Stimulated activated CD8-positive, alpha-beta memory T cell treated with anti-CD3 and anti-CD28 coated beads, Interleukin-4, amount 100 ng/mL, for 1 hour (primary cell): ENCODE results near the gene MYO15A.

Source experiments
- DNase-seq, 2 donors: peaks; one replicate each; pipeline ENCODE4 v3.0.0-alpha.2; 2020; ENCODE audit warnings: low read depth in 2 of 2, low spot score in 1 of 2

Gene MYO15A

GRCh38 chr17:18108401-18109312 lies at the start of gene MYO15A:
Gene MYO15A, plus strand, starts transcription at chr17:18108756. Its CDS starts 10,045 bp downstream, at chr17:18118801.
- no peak for DNase-seq

DNA sequence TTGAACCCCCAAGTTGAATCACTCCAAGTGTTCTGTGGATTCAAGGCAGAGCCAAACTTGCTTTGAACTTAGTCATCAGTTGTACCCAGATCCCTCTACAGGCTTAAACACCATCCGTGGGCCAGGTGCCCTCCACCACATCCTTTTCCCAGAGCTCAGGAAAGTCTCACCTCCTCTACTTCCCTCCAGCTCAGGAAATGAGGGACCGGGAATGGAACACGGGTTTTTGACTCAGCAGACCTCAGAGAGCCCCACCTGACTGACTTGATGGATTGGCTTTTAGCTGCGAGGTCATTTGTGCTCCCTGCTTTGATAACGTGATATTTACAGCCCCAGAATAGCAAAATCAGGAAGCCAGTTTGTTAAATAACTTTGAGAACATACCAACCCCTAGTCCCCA lies 49.3 kb upstream of the MYO15A start:
- no peak for DNase-seq

- DNase-seq, result no peak
Observed at GRCh38 chr17:18064053-18064452, 44.5 kb upstream of the MYO15A start.

DNA sequence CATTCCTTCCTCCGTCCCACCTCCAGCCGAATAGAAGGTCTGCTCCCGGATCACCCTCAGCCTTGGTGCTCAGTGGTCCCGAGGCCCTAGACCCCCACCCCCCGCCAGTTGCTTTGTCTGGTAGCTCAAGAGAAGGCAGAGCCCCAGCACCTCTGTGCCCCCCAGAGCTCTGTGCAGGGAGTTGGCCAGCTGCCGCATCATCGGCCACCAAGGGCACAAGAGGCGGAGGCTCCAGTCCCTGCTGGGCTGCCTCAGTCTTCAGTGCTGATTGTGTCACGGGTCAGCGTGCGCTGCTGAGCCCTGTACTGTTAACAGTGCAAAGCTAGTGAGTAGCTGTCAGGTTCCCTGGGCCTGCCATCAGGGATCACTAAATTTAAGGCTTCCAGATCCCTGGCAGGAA lies 43.0 kb upstream of the MYO15A start:
- no peak for DNase-seq

GRCh38 chr17:18066866-18067265 lies 41.7 kb upstream of the MYO15A start:
- DNase-seq, result no peak

DNA sequence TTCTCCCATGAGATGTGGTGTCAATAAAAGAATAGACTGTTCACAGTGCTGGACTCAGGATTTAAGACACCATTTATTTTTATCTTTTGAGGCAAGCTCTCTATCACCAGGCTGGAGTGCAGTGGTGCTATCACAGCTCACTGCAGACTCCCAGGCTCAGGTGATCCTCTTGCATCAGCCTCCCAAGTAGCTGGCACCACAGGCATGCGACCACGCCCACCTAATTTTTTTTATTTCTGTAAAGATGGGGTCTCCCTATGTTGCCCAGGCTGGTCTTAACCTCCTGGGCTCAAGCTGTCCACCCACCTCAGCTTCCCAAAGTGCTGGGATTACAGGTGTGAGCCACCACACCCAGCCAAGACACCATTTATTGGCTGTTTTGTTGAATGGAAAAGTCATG lies 39.5 kb upstream of the MYO15A start:
- DNase-seq, result no peak

- DNase-seq, result no peak
Observed at GRCh38 chr17:18070861-18071340, 37.7 kb upstream of the MYO15A start.

- DNase-seq, result no peak
Observed at GRCh38 chr17:18071751-18072150, 36.8 kb upstream of the MYO15A start.

DNA sequence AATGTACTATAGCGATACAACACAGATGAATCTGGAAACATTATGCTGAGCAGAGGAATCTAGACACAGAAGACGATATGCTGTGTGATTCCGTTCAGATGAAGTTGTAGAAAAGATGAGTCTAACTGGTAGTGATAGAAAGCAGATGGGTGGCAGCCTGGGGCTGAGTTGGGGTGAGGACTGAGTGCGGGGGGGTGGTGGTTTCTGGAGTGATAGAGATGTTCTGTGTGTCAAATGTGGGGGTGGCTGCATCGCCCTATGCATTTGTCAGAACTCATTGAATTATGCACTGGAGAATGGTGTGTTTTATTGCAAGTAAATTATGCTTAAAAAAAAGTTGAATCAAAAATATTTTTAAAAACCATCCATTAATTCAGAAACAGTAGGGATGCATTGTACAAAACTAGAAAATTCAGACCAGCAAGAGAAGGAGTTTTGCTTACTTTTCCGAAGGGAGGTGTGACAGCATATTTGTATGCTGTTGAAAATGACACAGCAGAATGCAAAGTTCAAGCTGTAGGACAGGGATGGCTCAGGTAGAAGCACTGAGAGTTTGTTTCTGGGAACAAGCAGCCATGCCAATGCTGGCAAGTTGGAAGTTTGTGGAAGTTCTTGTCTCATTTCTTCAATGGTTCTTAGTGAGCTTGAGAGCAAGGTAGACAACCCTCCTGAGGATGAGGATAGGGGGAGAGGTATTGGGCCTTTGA lies 33.8 kb upstream of the MYO15A start:
- DNase-seq, result no peak

GRCh38 chr17:18076936-18077335 lies 31.6 kb upstream of the MYO15A start:
- no peak for DNase-seq

- DNase-seq, result no peak
Observed at GRCh38 chr17:18079543-18079942, 29.0 kb upstream of the MYO15A start.

GRCh38 chr17:18084256-18084655 lies 24.3 kb upstream of the MYO15A start:
- no peak for DNase-seq

- DNase-seq, result peak; percentile 73 to 78
Observed at GRCh38 chr17:18087610-18088491, 20.7 kb upstream of the MYO15A start, which contains the start of gene DRG2. Gene DRG2, plus strand, starts transcription at chr17:18087948. Its CDS starts 76 bp downstream, at chr17:18088024.

DNA sequence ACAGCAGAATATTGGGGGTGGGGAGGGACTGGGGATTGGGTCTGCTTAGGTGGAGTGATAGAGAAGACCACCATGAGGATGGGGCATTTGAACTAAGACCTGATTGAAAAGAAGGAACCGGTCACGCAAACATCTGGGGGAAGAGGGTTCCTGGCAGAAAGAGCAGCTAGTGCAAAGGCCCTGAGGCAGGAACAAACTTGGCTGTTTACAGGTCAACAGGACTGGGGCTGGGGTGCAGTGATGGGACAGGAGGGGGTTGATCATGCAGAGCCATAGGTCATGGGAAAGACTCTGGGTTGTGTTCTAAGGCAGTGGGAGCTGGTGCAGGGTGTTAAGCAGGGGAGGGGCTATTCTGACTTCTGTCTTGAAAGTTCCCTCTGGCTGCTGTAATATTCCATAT lies 18.9 kb upstream of the MYO15A start:
- DNase-seq, result no peak

GRCh38 chr17:18093616-18094408 lies 14.7 kb upstream of the MYO15A start:
- DNase-seq, result no peak

- no peak for DNase-seq
Observed at GRCh38 chr17:18094409-18094807, 14.1 kb upstream of the MYO15A start.

- DNase-seq, result no peak
Observed at GRCh38 chr17:18099516-18099915, 9.0 kb upstream of the MYO15A start.

DNA sequence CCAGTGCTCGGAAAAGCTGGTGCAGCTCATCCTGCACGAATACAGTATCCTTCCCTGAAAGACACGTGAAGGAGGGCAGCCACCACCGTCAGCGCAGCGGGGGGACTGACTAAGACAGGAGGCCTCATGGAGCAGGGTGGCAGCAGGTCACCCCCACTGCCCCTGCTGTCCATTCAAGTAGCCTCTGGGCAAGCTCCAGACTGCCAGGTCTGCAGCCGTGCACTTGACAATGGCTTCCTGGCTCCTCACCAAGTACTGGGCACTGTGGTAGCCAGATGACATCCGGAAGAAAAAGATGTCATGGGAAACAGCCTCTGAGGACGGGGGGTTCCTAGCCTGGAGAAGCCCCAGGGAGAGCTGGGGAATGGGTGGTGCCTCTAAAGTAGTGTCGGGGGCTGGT lies 7.9 kb upstream of the MYO15A start:
- no peak for DNase-seq

- no peak for DNase-seq
Observed at GRCh38 chr17:18101828-18102227, 6.7 kb upstream of the MYO15A start.

DNA sequence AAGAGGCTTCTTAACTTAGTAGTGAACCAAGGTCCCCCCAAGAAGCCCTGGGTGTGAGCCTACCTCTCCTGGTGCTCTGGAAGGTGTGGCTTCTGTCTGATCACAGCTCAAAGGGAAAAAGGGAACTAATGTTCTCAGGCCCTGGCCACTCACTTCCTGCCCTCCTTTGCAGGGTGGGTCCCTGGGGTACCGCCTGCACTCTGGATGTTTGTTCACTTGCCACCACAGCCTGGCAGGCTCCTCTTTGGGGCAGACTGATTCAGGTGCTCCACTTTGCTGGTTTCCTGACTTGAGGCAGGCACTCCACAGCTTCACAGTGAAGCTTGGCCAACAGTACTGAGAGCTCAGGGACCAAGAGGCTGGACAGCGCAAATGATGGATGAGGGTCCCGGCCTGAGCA lies 5.9 kb upstream of the MYO15A start:
- no peak for DNase-seq
